ENCODE data around the gene KCNH4. TPM values are rescaled to one million over a fixed set of nuclear protein-coding genes. Genes with fewer than 3 reads are reported as not detected.
A peak's percentile ranks its signal among the peaks of the same experiment; 100 is the strongest.

KCNH4 gene
- total RNA-seq, 1 donor from 2014 or later: 0.80 TPM

DNA sequence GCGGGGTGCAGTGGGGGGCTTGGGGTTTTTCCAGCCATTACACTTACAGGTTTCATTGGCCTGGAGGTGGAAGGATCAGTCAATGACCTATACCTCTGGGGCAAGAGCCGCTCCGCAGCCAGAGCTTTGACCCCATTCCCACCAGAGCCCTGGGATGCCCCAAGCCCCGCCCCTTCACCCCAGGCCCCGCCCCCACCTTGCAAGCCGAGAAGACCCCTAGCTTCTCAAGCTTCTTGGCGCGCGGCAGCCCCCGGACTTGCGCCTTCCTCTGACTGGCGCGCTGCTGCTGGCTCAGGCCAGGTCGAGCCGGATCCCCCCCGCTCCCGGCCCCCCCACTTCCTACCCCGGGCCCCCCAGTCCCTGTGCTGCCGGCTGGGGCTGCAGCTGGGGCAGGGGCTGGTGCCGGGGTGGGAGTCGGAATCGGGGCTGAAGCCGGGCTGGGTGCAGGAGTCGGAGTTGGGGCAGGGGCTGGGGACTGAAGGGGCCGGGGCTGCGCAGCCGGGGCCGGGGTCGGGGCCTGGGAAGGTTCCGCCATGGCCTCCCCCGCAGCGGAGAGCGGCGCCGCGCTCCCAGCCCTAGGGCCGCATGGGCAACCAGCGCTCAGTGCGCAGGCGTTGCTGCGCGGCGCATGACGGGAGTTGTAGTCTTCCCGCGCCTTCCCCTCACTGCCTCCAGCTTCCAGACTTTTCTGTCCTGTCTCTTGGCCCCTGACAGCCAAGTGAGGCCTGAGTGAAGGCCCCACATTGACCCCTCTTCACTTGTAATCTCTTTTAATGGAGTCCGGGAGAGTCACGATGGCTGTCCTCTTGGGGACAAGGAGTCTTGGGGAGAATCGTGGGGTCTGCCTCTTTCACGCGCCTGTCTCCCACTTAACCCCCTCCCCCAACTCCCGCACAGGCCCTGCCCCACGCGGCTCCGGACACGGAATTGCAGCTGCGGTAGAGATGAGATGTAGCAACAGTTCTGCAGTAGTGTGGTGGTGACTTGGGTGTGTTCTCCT, 59.9 kb downstream of the KCNH4 start, which contains the start of gene KAT2A:
TSS of gene KAT2A (minus strand) at position 598 of the 1,000 bp plus-strand sequence. CDS start at position 535, 63 bp downstream.
- ATAC-seq (ENCODE audit: low read depth) (peak; percentile 89), DNase-seq (peak; percentile 76)
- peaks cover 39% of the 10 kb centered on the region for H3K36me3 Mint-ChIP-seq (ENCODE audit: low read depth)
- ChIA-PET POLR2A (interaction anchor here (0.6 to 2.2 kb wide), 18 partner anchors 10 to 202 kb away, joined by 3 to 26 read pairs (median 4); partner anchors contain the start of genes ACLY, CNP, DHX58 and DNAJC7), CTCF (interaction anchor here (0.7 to 10.2 kb wide), 6 partner anchors 11 to 158 kb away, joined by 3 to 110 read pairs (median 6); partner anchors contain the start of genes CNP, DNAJC7, KCNH4 and NKIRAS2)
- intact Hi-C loops (cut with micrococcal nuclease): loop anchor here (1.0 to 2.0 kb wide), 3 partner anchors 34 to 202 kb away; partner anchors contain the start of genes ACLY and KCNH4
- peak within 1 kb of the TSS; percentile 30 for H3K27ac Mint-ChIP-seq
- H3K27me3 Mint-ChIP-seq: no peaks in the 10 kb centered on the region
- TF ChIP-seq CTCF (IDR thresholded peaks at IDR 0.05): no peak
- no peaks in the 10 kb centered on the region for H3K9me3 Mint-ChIP-seq
- H3K4me1 Mint-ChIP-seq: peaks cover 32% of the 10 kb centered on the region
- H3K4me3 Mint-ChIP-seq: peak within 1 kb of the TSS; percentile 71

GRCh38 chr17:42120161-42120769, 60.7 kb downstream of the KCNH4 start:
- DNase-seq: no peak
- ChIA-PET CTCF (interaction anchor here (0.7 to 10.2 kb wide), 7 partner anchors 10 to 157 kb away, joined by 3 to 110 read pairs (median 4); partner anchors contain the start of genes CNP, DNAJC7, KCNH4 and NKIRAS2), POLR2A (interaction anchor here (0.6 to 2.2 kb wide), 13 partner anchors 9 to 202 kb away, joined by 3 to 26 read pairs (median 4); partner anchors contain the start of genes ACLY, CNP, DHX58 and DNAJC7)
- Mint-ChIP-seq H3K4me1 (peaks cover 40% of the 10 kb centered on the region), H3K36me3 (ENCODE audit: low read depth) (peaks cover 33% of the 10 kb centered on the region), H3K27ac (no peak overlapping the region), H3K9me3 (no peaks in the 10 kb centered on the region), H3K4me3 (peak overlapping the region; percentile 71), H3K27me3 (no peaks in the 10 kb centered on the region)
- no peak for TF ChIP-seq CTCF (IDR thresholded peaks at IDR 0.05)
- ATAC-seq (ENCODE audit: low read depth): no peak
- intact Hi-C loops (cut with micrococcal nuclease): loop anchor here (2.0 kb wide), 1 partner anchor 201 kb away; the partner anchor contains the start of gene ACLY

DNA sequence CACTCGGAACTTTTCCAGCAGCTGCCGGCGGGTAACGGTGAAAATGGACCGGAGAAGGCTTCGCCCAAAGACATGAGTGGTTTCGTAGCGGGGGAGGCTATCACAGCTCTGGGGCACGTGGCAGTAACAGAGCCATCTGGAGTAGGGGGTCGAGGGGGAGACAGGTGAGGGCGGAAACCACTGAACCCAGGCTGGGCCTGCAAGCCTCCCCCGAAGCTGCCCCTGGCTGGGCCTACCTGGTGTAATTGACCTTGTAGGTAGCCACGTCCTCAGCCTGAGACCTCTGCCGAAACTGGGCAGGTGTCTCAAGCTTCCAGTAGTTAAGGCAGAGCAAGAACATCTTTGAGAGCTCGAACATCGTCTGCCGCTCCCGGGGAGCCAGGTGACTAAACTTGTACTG, 61.6 kb downstream of the KCNH4 start:
- Mint-ChIP-seq H3K27me3 (no peaks in the 10 kb centered on the region), H3K36me3 (ENCODE audit: low read depth) (peaks cover 31% of the 10 kb centered on the region), H3K4me1 (peaks cover 45% of the 10 kb centered on the region), H3K9me3 (no peaks in the 10 kb centered on the region), H3K27ac (no peak overlapping the region), H3K4me3 (no peak overlapping the region)
- TF ChIP-seq CTCF (IDR thresholded peaks at IDR 0.05): no peak
- ChIA-PET CTCF (interaction anchor here (0.9 to 10.2 kb wide), 6 partner anchors 9 to 156 kb away, joined by 3 to 110 read pairs (median 14); partner anchors contain the start of genes CNP, KCNH4 and NKIRAS2), POLR2A (interaction anchor here (1.3 kb wide), 1 partner anchor 74 kb away, joined by 6 read pairs; no protein-coding TSS in a partner anchor)
- DNase-seq (no peak), ATAC-seq (ENCODE audit: low read depth) (no peak)
- intact Hi-C loops (cut with micrococcal nuclease): no loop called here

GRCh38 chr17:42118545-42118944, 62.4 kb downstream of the KCNH4 start:
- Mint-ChIP-seq H3K9me3 (no peaks in the 10 kb centered on the region), H3K4me3 (peak overlapping the region; percentile 32), H3K36me3 (ENCODE audit: low read depth) (peaks cover 34% of the 10 kb centered on the region), H3K27me3 (no peaks in the 10 kb centered on the region), H3K27ac (no peak overlapping the region), H3K4me1 (peaks cover 49% of the 10 kb centered on the region)
- POLR2A ChIA-PET: interaction anchor here (1.1 to 1.3 kb wide), 2 partner anchors 63 to 75 kb away, joined by 5 to 6 read pairs; partner anchors contain the start of gene KCNH4
- intact Hi-C loops (cut with micrococcal nuclease): no loop called here
- ATAC-seq (ENCODE audit: low read depth) (no peak), DNase-seq (no peak)
- TF ChIP-seq CTCF (IDR thresholded peaks at IDR 0.05): no peak
- CTCF ChIA-PET: interaction anchor here (1.0 to 10.2 kb wide), 7 partner anchors 52 to 155 kb away, joined by 3 to 110 read pairs (median 10); partner anchors contain the start of genes CNP, KCNH4 and NKIRAS2

All from activated B cell treated with CpG ODN at 0.5 μM for 24 hours (primary cell).